Heart right ventricle (tissue), 16 donors: ENCODE measurements around the gene HAND1. TPM values are rescaled to one million over a fixed set of nuclear protein-coding genes. Genes with fewer than 3 reads are reported as not detected.

Source experiments
- ATAC-seq, 8 donors: fragments of 200-7000 bp; cut with Tn5 transposase; one replicate each; pipeline ENCODE4 v1.9.1; 2020; ENCODE audit warnings: mild to moderate bottlenecking in 8 of 8, moderate library complexity in 8 of 8, moderate number of reproducible peaks in 1 of 8
- DNase-seq, 2 donors: peaks; one replicate each; pipeline ENCODE4 v3.0.0-alpha.2; 2020
- H3K27ac ChIP-seq, 10 donors: fragments of 200-600 bp; sonication (generic) in 2 of 10; one replicate each; pipeline versions ENCODE4 v1.5.0 to v1.8.0; 2020 to 2022; ENCODE audit warnings: mild to moderate bottlenecking in 3 of 10
- H3K27me3 ChIP-seq, 7 donors: fragments of 200-600 bp; one replicate each; pipeline ENCODE4 v1.8.0; 2021 to 2022; ENCODE audit warnings: mild to moderate bottlenecking in 2 of 7
- H3K36me3 ChIP-seq, 9 donors: fragments of 200-600 bp; sonication (generic) in 1 of 9; one replicate each; pipeline versions ENCODE4 v1.5.0 to v1.8.0; 2020 to 2022; ENCODE audit warnings: mild to moderate bottlenecking in 2 of 9
- H3K4me1 ChIP-seq, 9 donors: fragments of 200-600 bp; sonication (generic) in 1 of 9; one replicate each; pipeline versions ENCODE4 v1.5.0 to v1.8.0; 2020 to 2022; ENCODE audit warnings: mild to moderate bottlenecking in 4 of 9
- H3K4me3 ChIP-seq, 10 donors: fragments of 200-600 bp; sonication (generic) in 2 of 10; one replicate each; pipeline versions ENCODE4 v1.5.0 to v1.8.0; 2020 to 2022; ENCODE audit warnings: mild to moderate bottlenecking in 7 of 10, moderate library complexity in 2 of 10
- H3K9me3 ChIP-seq, 11 donors: fragments of 200-600 bp in 10 of 11; sonication (generic) in 2 of 11; one replicate each; pipeline versions ENCODE4 v1.5.0 to v1.8.0; 2013 to 2022; ENCODE audit warnings: mild to moderate bottlenecking in 2 of 11, control low read depth in 1 of 11, moderate library complexity in 1 of 11
- CTCF ChIP-seq, 9 donors: fragments of 200-600 bp; sonication (generic) in 2 of 9; IDR thresholded peaks; one replicate each; pipeline versions ENCODE4 v1.5.0 to v1.8.0; 2021 to 2022; ENCODE audit warnings: antibody characterized with exemption in 9 of 9, mild to moderate bottlenecking in 5 of 9, moderate library complexity in 1 of 9
- WGBS, 2 donors: extraction: QIAGEN DNeasy Blood & Tissue Kit; methylation state at CpG; one replicate each; pipeline ENCODE4 v1.1.7; 2013; ENCODE audit warnings: inconsistent platforms in 1 of 2; 5-methylcytosine and 5-hydroxymethylcytosine counted together
- intact Hi-C, 10 donors: fragments of 100-400 bp; cut with DNase I; formaldehyde crosslinking; loops; one replicate each; pipeline versions ENCODE4 v1.11.1 to v1.14.2; 2022
- polyA plus RNA-seq, 2 donors: library from polyadenylated mRNA; stranded (reverse); fragments of 200-250 nt; gene quantifications; one replicate each; pipeline ENCODE4 v1.2.3, GENCODE V29; 2013
- total RNA-seq, 10 donors: library from RNA; stranded (reverse); fragmentation: NEBNext Ultra II Directional in 3 of 10; extraction: Animal tissue kit (Norgen Biotek cat#: 25700) in 3 of 10; gene quantifications; one replicate each; pipeline versions ENCODE4 v1.2.1 to v1.2.4, GENCODE V29; 2021 to 2023
- donor health status: Arrhythmogenic right ventricular cardiomyopathy.
- donor health status: ischemic (EF 13 %, LVEDD 7.1; RV severe dilation, severe dysfunction).
- donor health status: healthy with polysubstance abuse.
- donor health status: DM: no; HTN: yes; CAD: no.
- donor health status: DM: no; HTN: no; CAD: no.
- donor health status: ischemic (EF 25% LVEDD 6.9; RV normal size, moderate dysfunction).
- donor health status: ischemic (EF 25% LVEDD 5.7; RV mildly dilated, moderate dysfunction).
- donor health status: healthy.
- donor health status: DM: yes; HTN: yes; CAD: no.
- donor health status: Ischemic cardiomyopathy.
- donor health status: ischemic (EF 35%, LVEDD 5.7; RV mildly dilated, moderate dysfunction).
- donor health status: nonischemic (EF 11% LVEDD 7.7; RV severe dilation, severe dysfunction).
- donor health status: DM: yes; HTN: yes; CAD: no.
- donor health status: PGD.
- donor health status: ischemic (EF 29% LVEDD 5.4; RV normal size, mild dysfunction).
- donor health status: nonischemic (EF 23%, LVEDD 6.1; RV moderate dilation, normal function).

HAND1 gene
- total and polyA plus RNA-seq, 12 donors, result 16.8 to 33.0 (median 24.6) TPM

GRCh38 chr5:154513669-154514084 lies 35.6 kb upstream of the HAND1 start:
- WGBS, 2 donors, result 72 to 87% methylated on average over 4 of the region's 4 CpGs
- ATAC-seq (no peak), DNase-seq (no peak)
- no peak overlapping the region for H3K4me3 ChIP-seq
- TF ChIP-seq CTCF (IDR thresholded peaks at IDR 0.05), result no peak
- H3K27ac ChIP-seq, result no peak overlapping the region
- intact Hi-C loops, result no loop called here
- H3K36me3 ChIP-seq, result no peaks in the 10 kb centered on the region
- H3K4me1 ChIP-seq, result no peaks in the 10 kb centered on the region
- H3K9me3 ChIP-seq, result no peaks in the 10 kb centered on the region
- H3K27me3 ChIP-seq, result peaks cover 0 to 36% (median 19%) of the 10 kb centered on the region in 7 donors

GRCh38 chr5:154511984-154512383 lies 34.0 kb upstream of the HAND1 start:
- H3K9me3 ChIP-seq, result no peaks in the 10 kb centered on the region
- H3K27me3 ChIP-seq, result peaks cover 0 to 36% (median 15%) of the 10 kb centered on the region in 7 donors
- no peak overlapping the region for H3K27ac ChIP-seq
- no peaks in the 10 kb centered on the region for H3K36me3 ChIP-seq
- no peak overlapping the region for H3K4me3 ChIP-seq
- H3K4me1 ChIP-seq, result no peaks in the 10 kb centered on the region
- no peak for TF ChIP-seq CTCF (IDR thresholded peaks at IDR 0.05)
- intact Hi-C loops, result no loop called here
- DNase-seq (no peak), ATAC-seq (no peak)
- 81 to 86% methylated on average over 2 of the region's 2 CpGs for WGBS, 2 donors

GRCh38 chr5:154509784-154510555 lies 31.9 kb upstream of the HAND1 start:
- DNase-seq (no peak), ATAC-seq (no peak)
- Histone ChIP-seq H3K4me1 (no peaks in the 10 kb centered on the region), H3K9me3 (no peaks in the 10 kb centered on the region), H3K4me3 (no peak overlapping the region), H3K27me3 (peaks cover 0 to 45% (median 9%) of the 10 kb centered on the region in 7 donors), H3K36me3 (no peaks in the 10 kb centered on the region), H3K27ac (no peak overlapping the region)
- 62 to 68% methylated on average over 5 of the region's 5 CpGs for WGBS, 2 donors
- no peak for TF ChIP-seq CTCF (IDR thresholded peaks at IDR 0.05)
- intact Hi-C loops, result no loop called here

- Histone ChIP-seq H3K27me3 (peaks cover 0 to 39% (median 5%) of the 10 kb centered on the region in 7 donors), H3K27ac (no peak overlapping the region), H3K9me3 (no peaks in the 10 kb centered on the region), H3K4me3 (no peak overlapping the region), H3K4me1 (no peaks in the 10 kb centered on the region), H3K36me3 (no peaks in the 10 kb centered on the region)
- intact Hi-C loops, result no loop called here
- WGBS, 2 donors, result 78 to 91% methylated on average over 2 of the region's 2 CpGs
- DNase-seq (no peak), ATAC-seq (no peak)
- TF ChIP-seq CTCF (IDR thresholded peaks at IDR 0.05), result no peak
These were observed 30.1 kb upstream of the HAND1 start for GRCh38 chr5:154508114-154508513.
